Smooth muscle cell (in vitro differentiated cells): ENCODE data around the gene GTF3C1. TPM values are rescaled to one million over a fixed set of nuclear protein-coding genes. Genes with fewer than 3 reads are reported as not detected.

Source experiments
- DNase-seq: peaks from one replicate; lab custom pipeline; 2025; ENCODE audit not compliant: unreplicated experiment; lab: John Stamatoyannopoulos, UW
- H2AFZ ChIP-seq: fragments of 200-600 bp; sonication (generic); 2 replicates; pipeline ENCODE4 v1.6.0; 2016; ENCODE audit warnings: antibody characterized with exemption, low read depth, mild to moderate bottlenecking
- H3F3A ChIP-seq: fragments of 200-600 bp; sonication (generic); 2 replicates; pipeline ENCODE4 v1.6.0; 2017; ENCODE audit warnings: antibody characterized with exemption, low read depth
- H3K27ac ChIP-seq: fragments of 200-600 bp; sonication (generic); 2 replicates; pipeline ENCODE4 v1.5.1; 2016; ENCODE audit warnings: low read depth, mild to moderate bottlenecking
- H3K27me3 ChIP-seq: fragments of 200-600 bp; sonication (generic); 2 replicates; pipeline ENCODE4 v1.6.1; 2016; ENCODE audit warnings: low read depth, mild to moderate bottlenecking
- H3K36me3 ChIP-seq: fragments of 200-600 bp; sonication (generic); 2 replicates; pipeline ENCODE4 v1.5.1; 2016; ENCODE audit warnings: low read depth
- H3K4me1 ChIP-seq: fragments of 200-600 bp; sonication (generic); 2 replicates; pipeline ENCODE4 v1.5.1; 2016; ENCODE audit warnings: low read depth
- H3K4me2 ChIP-seq: fragments of 200-600 bp; sonication (generic); 2 replicates; pipeline ENCODE4 v1.6.0; 2016; ENCODE audit warnings: mild to moderate bottlenecking
- H3K4me3 ChIP-seq: fragments of 200-600 bp; sonication (generic); 2 replicates; pipeline ENCODE4 v1.5.1; 2016; ENCODE audit warnings: mild to moderate bottlenecking
- H3K79me2 ChIP-seq: fragments of 200-600 bp; sonication (generic); 2 replicates; pipeline ENCODE4 v1.6.0; 2016; ENCODE audit warnings: low read depth, mild to moderate bottlenecking
- H3K9ac ChIP-seq: fragments of 200-600 bp; sonication (generic); 2 replicates; pipeline ENCODE4 v1.6.0; 2016; ENCODE audit warnings: low read depth
- H3K9me3 ChIP-seq: fragments of 200-600 bp; sonication (generic); replicated peaks from 2 replicates; pipeline ENCODE4 v1.5.1; 2016; ENCODE audit warnings: low read depth
- H4K20me1 ChIP-seq: fragments of 200-600 bp; sonication (generic); 2 replicates; pipeline ENCODE4 v1.6.0; 2016; ENCODE audit warnings: low read depth
- WGBS: methylation state at CpG from one replicate; pipeline ENCODE4 v1.1.7; 2016; ENCODE audit warnings: low lambda C conversion rate; 5-methylcytosine and 5-hydroxymethylcytosine counted together
- polyA plus RNA-seq: library from polyadenylated mRNA; unstranded; fragments of >200 nt; fragmentation: Nextera tagmentation; extraction: Ambion mirVana; gene quantifications from 2 replicates; pipeline ENCODE4 v1.2.1, GENCODE V29; 2016
- total RNA-seq: library from RNA; depleted of rRNA; stranded (reverse); fragments of >200 nt; gene quantifications from 2 replicates; pipeline ENCODE4 v1.2.3, GENCODE V29; 2014
- TF ChIP-seq, protein P1 (sequence below): fragments of 200-600 bp; sonication (generic); IDR thresholded peaks from 2 replicates; pipeline ENCODE4 v1.5.1; 2017; ENCODE audit warnings: borderline replicate concordance, mild to moderate bottlenecking, antibody characterized with exemption; ENCODE audit not compliant: insufficient read depth, poor library complexity, severe bottlenecking

The GTF3C1 gene
- total and polyA plus RNA-seq, 2 experiments from 2014 or later = 47.6 to 78.5 TPM

- Histone ChIP-seq H3K79me2 (no peaks in the 10 kb centered on the region), H3K9ac (no peak overlapping the region), H3K36me3 (peaks cover 31% of the 10 kb centered on the region), H2AFZ (no peak overlapping the region), H3F3A (no peaks in the 10 kb centered on the region), H3K4me1 (no peaks in the 10 kb centered on the region), H3K9me3 (no peaks in the 10 kb centered on the region), H3K4me2 (no peak overlapping the region), H4K20me1 (no peaks in the 10 kb centered on the region), H3K27ac (no peak overlapping the region), H3K4me3 (no peak overlapping the region), H3K27me3 (no peaks in the 10 kb centered on the region)
- DNase-seq = no peak
- TF ChIP-seq, protein P1, sequence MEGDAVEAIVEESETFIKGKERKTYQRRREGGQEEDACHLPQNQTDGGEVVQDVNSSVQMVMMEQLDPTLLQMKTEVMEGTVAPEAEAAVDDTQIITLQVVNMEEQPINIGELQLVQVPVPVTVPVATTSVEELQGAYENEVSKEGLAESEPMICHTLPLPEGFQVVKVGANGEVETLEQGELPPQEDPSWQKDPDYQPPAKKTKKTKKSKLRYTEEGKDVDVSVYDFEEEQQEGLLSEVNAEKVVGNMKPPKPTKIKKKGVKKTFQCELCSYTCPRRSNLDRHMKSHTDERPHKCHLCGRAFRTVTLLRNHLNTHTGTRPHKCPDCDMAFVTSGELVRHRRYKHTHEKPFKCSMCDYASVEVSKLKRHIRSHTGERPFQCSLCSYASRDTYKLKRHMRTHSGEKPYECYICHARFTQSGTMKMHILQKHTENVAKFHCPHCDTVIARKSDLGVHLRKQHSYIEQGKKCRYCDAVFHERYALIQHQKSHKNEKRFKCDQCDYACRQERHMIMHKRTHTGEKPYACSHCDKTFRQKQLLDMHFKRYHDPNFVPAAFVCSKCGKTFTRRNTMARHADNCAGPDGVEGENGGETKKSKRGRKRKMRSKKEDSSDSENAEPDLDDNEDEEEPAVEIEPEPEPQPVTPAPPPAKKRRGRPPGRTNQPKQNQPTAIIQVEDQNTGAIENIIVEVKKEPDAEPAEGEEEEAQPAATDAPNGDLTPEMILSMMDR = no peak
- WGBS = 99% methylated on average over 10 of the region's 10 CpGs
These were observed 67.2 kb downstream of the GTF3C1 start for GRCh38 chr16:27482397-27483087.

DNA sequence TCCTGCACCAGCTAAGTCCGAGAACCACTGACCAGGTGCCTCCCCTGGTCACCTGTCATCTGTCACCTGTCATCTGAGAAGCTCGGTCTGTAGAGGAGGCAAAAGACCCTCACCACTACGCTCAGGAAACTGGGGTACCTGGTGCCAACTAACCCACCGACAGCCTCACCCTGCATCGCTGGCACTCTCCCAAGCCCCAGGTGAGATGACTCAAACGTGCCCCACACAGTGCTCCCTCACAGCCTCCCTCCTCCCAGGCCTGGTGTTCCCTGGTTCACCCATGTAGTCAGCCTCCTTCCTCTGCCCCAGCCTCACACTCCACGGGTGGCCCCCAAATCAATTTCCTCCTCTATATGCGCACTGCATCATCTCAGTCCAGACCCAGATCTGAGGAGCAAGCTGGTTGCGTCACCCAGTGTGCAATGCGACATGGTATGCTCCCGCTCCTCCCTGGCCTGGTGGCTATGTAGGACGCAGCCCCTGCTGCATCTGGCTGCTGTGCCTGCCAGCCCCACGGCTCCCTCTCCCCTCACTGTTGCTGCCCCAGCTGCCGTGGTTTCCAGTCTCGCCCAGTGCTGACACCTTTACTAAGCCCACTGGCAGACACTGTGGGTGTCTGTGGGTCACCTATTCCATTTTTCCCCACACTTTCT is 68.3 kb downstream of the GTF3C1 start:
- TF ChIP-seq, protein P1 = no peak
- H3K4me2 ChIP-seq = no peak overlapping the region
- H2AFZ ChIP-seq = no peak overlapping the region
- peaks cover 30% of the 10 kb centered on the region for H3K36me3 ChIP-seq
- H3K27ac ChIP-seq = no peak overlapping the region
- no peaks in the 10 kb centered on the region for H3K27me3 ChIP-seq
- DNase-seq = no peak
- 94% methylated on average over 15 of the region's 15 CpGs for WGBS
- no peak overlapping the region for H3K4me3 ChIP-seq
- no peak overlapping the region for H3K9ac ChIP-seq
- H3K79me2 ChIP-seq = no peaks in the 10 kb centered on the region
- no peaks in the 10 kb centered on the region for H3F3A ChIP-seq
- H4K20me1 ChIP-seq = no peaks in the 10 kb centered on the region
- no peaks in the 10 kb centered on the region for H3K4me1 ChIP-seq
- no peaks in the 10 kb centered on the region for H3K9me3 ChIP-seq

DNA sequence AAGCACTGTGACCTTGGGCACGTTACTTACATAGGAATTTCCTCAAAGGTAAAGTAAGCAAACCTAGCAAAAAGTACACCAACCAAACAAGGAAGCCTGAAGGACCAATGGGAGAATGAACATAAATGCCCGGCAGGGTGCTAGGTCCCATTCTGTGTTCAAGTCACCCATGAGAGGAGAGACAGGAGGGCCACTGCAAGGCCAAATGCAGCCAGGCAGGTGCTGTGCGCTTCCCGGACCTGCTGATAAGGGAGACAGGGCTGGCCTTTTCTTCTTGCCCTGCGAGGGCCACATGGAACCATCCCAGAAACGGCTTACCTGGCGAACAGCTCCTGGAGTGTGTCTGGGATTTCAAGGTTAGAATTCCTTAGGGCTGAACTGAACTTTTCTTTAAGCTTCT is 69.0 kb downstream of the GTF3C1 start:
- WGBS = 96% methylated on average over 7 of the region's 7 CpGs
- H3K27me3 ChIP-seq = no peaks in the 10 kb centered on the region
- TF ChIP-seq, protein P1 = no peak
- DNase-seq = no peak
- no peak overlapping the region for H3K4me2 ChIP-seq
- H3K27ac ChIP-seq = no peak overlapping the region
- no peak overlapping the region for H3K4me3 ChIP-seq
- H3F3A ChIP-seq = no peaks in the 10 kb centered on the region
- H3K36me3 ChIP-seq = peaks cover 28% of the 10 kb centered on the region
- no peaks in the 10 kb centered on the region for H3K79me2 ChIP-seq
- H2AFZ ChIP-seq = no peak overlapping the region
- H3K9me3 ChIP-seq = no peaks in the 10 kb centered on the region
- peaks cover 3% of the 10 kb centered on the region for H3K4me1 ChIP-seq
- no peak overlapping the region for H3K9ac ChIP-seq
- no peaks in the 10 kb centered on the region for H4K20me1 ChIP-seq
